HepG2 (cell line): ENCODE measurements around the gene NDUFAF8.

Experiments used
- FOXA1 ChIP-seq, 2 experiments: fragments of 450-650 bp in 1 of 2; sonication (generic) in 1 of 2; formaldehyde crosslinking in 1 of 2; IDR thresholded peaks; 2 replicates each; pipeline versions ENCODE4 v1.4.0 to v1.6.1; 2016 to 2020; ENCODE audit warnings: missing genetic modification reagents in 1 of 2
- HDAC6 ChIP-seq: fragments of 200-600 bp; sonication (generic); IDR thresholded peaks from 2 replicates; pipeline ENCODE4 v1.7.0; 2017; ENCODE audit warnings: mild to moderate bottlenecking, antibody characterized with exemption, low read length, low read depth
- HMG20A ChIP-seq: IDR thresholded peaks from 2 replicates; pipeline ENCODE4 v1.6.1; 2016; ENCODE audit warnings: borderline replicate concordance
- HOMEZ ChIP-seq: IDR thresholded peaks from 2 replicates; pipeline ENCODE4 v1.6.1; 2016; ENCODE audit warnings: low read depth
- ISL2 ChIP-seq: sonication (generic); formaldehyde crosslinking; IDR thresholded peaks from 2 replicates; pipeline ENCODE4 v1.5.0; 2020; ENCODE audit warnings: missing genetic modification reagents
- NR3C1 ChIP-seq: sonication (generic); formaldehyde crosslinking; IDR thresholded peaks from 2 replicates; pipeline ENCODE4 v1.4.0; 2020; ENCODE audit warnings: missing genetic modification reagents
- ZKSCAN1 ChIP-seq: fragments of 150-350 bp; IDR thresholded peaks from 2 replicates; pipeline ENCODE4 v1.6.1; 2014; ENCODE audit warnings: low read length
- ZNF839 ChIP-seq: sonication (generic); formaldehyde crosslinking; IDR thresholded peaks from 2 replicates; pipeline ENCODE4 v1.4.0; 2020; ENCODE audit warnings: missing genetic modification reagents, mild to moderate bottlenecking, borderline replicate concordance
- TF ChIP-seq, protein P1 (sequence below): sonication (generic); formaldehyde crosslinking; IDR thresholded peaks from 2 replicates; pipeline ENCODE4 v1.5.0; 2020; ENCODE audit warnings: mild to moderate bottlenecking, missing genetic modification reagents, moderate library complexity

DNA sequence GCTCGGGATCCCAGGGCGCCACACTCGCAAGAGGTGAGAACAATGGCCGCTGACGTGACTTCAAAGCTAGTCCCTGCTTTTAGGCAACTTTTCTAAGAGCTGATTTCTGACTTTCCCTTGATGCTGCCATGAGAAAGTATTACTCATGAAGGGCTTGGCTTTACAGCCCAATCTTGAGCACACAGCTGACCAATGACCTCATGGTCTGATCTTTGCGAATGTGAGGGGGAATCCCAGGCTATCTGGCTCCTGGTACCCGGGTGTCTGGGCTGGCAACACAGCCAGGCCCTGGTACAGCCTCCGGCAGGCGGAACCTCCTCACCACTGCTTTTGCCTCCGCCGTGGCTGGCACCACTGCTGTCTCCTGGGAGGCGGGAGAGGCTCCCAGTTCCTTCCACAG, 17.5 kb downstream of the NDUFAF8 start:
- TF ChIP-seq FOXA1 (IDR thresholded peaks at IDR 0.05), result no peak
- TF ChIP-seq FOXA1 (CRISPR knock-in tag; IDR thresholded peaks at IDR 0.05), result no peak
- TF ChIP-seq, protein P1, sequence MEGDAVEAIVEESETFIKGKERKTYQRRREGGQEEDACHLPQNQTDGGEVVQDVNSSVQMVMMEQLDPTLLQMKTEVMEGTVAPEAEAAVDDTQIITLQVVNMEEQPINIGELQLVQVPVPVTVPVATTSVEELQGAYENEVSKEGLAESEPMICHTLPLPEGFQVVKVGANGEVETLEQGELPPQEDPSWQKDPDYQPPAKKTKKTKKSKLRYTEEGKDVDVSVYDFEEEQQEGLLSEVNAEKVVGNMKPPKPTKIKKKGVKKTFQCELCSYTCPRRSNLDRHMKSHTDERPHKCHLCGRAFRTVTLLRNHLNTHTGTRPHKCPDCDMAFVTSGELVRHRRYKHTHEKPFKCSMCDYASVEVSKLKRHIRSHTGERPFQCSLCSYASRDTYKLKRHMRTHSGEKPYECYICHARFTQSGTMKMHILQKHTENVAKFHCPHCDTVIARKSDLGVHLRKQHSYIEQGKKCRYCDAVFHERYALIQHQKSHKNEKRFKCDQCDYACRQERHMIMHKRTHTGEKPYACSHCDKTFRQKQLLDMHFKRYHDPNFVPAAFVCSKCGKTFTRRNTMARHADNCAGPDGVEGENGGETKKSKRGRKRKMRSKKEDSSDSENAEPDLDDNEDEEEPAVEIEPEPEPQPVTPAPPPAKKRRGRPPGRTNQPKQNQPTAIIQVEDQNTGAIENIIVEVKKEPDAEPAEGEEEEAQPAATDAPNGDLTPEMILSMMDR (CRISPR knock-in tag), result no peak
- no peak for TF ChIP-seq ISL2 (CRISPR knock-in tag)
- TF ChIP-seq HMG20A, result no peak
- TF ChIP-seq NR3C1 (CRISPR knock-in tag), result no peak
- no peak for TF ChIP-seq HDAC6
- TF ChIP-seq HOMEZ (CRISPR knock-in tag), result no peak
- no peak for TF ChIP-seq ZNF839 (CRISPR knock-in tag)
- no peak for TF ChIP-seq ZKSCAN1
